ENCODE results near the gene MTX2. TPM values are rescaled to one million over a fixed set of nuclear protein-coding genes. Genes with fewer than 3 reads are reported as not detected.

The MTX2 gene
- total RNA-seq, 1 donor from 2014 or later = 27.7 TPM

DNA sequence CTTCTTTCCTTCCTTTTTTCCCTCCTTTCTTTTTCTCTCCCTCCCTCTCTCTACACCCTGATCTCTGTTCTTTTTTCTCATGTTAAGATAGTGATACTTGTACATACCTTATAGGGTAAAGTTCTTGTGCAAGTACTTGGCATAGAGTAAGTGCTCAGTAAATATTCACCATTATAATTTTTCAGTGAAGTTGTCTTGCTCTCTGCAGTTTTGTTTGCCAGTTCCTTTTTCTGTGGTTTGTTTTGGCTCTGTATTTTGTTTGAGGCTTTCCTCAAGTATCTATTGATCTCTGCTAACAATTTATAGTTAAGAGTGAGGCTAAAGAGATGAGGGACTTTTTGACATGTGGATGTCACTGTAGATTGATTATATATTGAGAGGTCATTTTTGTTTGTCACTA lies 48.0 kb downstream of the MTX2 start:
- Histone ChIP-seq H3K36me3 (ENCODE audit: control insufficient read depth in 3 of 3, insufficient read depth in 3 of 3, low read length in 3 of 3) (peaks cover 0 to 4% (median 0%) of the 10 kb centered on the region in 3 donors), H3K9me3 (ENCODE audit: control insufficient read depth in 3 of 3, low read length in 3 of 3) (no peaks in the 10 kb centered on the region), H3K9ac (ENCODE audit: low read depth in 1 of 3, low read length in 3 of 3) (no peak overlapping the region), H3K27me3 (ENCODE audit: control insufficient read depth in 3 of 3, insufficient read depth in 3 of 3, low read length in 3 of 3) (no peaks in the 10 kb centered on the region), H3K27ac (ENCODE audit: low read depth, low read length) (no peak overlapping the region), H3K4me1 (ENCODE audit: control insufficient read depth in 3 of 3, insufficient read depth in 3 of 3, low read length in 3 of 3) (no peaks in the 10 kb centered on the region), H3K4me3 (ENCODE audit: low read length in 3 of 3) (no peak overlapping the region)

DNA sequence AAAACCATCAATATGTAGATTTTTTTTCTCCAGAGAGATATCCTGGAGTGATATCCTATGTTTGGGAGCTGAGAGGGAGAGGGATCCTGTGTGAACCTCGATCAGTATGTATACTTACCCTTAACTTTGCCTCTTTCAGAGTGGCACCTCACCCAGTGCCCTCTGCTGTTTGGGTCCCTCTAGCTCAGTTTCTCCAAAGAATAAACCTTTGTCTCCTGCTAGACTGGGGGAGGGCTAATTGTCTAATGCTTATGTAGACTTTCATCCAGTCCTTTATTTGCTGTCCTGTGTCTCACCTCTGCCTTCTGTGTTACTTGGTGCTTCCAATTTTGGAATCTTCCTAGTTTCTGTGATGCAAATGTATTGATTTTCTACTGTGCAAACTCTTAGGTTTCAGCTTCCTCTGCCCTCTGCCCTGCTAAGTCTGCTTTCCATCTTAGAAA lies 48.4 kb downstream of the MTX2 start:
- H3K4me1 ChIP-seq (ENCODE audit: control insufficient read depth in 3 of 3, insufficient read depth in 3 of 3, low read length in 3 of 3) = no peaks in the 10 kb centered on the region
- no peak overlapping the region for H3K27ac ChIP-seq (ENCODE audit: low read depth, low read length)
- H3K27me3 ChIP-seq (ENCODE audit: control insufficient read depth in 3 of 3, insufficient read depth in 3 of 3, low read length in 3 of 3) = no peaks in the 10 kb centered on the region
- peaks cover 0 to 4% (median 0%) of the 10 kb centered on the region in 3 donors for H3K36me3 ChIP-seq (ENCODE audit: control insufficient read depth in 3 of 3, insufficient read depth in 3 of 3, low read length in 3 of 3)
- H3K9ac ChIP-seq (ENCODE audit: low read depth in 1 of 3, low read length in 3 of 3) = no peak overlapping the region
- H3K4me3 ChIP-seq (ENCODE audit: low read length in 3 of 3) = no peak overlapping the region
- no peaks in the 10 kb centered on the region for H3K9me3 ChIP-seq (ENCODE audit: control insufficient read depth in 3 of 3, low read length in 3 of 3)

GRCh38 chr2:176321916-176322315 lies 52.7 kb downstream of the MTX2 start:
- Histone ChIP-seq H3K4me1 (ENCODE audit: control insufficient read depth in 3 of 3, insufficient read depth in 3 of 3, low read length in 3 of 3) (no peaks in the 10 kb centered on the region), H3K36me3 (ENCODE audit: control insufficient read depth in 3 of 3, insufficient read depth in 3 of 3, low read length in 3 of 3) (peaks cover 0 to 4% (median 0%) of the 10 kb centered on the region in 3 donors), H3K27me3 (ENCODE audit: control insufficient read depth in 3 of 3, insufficient read depth in 3 of 3, low read length in 3 of 3) (no peaks in the 10 kb centered on the region), H3K9me3 (ENCODE audit: control insufficient read depth in 3 of 3, low read length in 3 of 3) (no peaks in the 10 kb centered on the region), H3K27ac (ENCODE audit: low read depth, low read length) (no peak overlapping the region), H3K4me3 (ENCODE audit: low read length in 3 of 3) (no peak overlapping the region), H3K9ac (ENCODE audit: low read depth in 1 of 3, low read length in 3 of 3) (no peak overlapping the region)

DNA sequence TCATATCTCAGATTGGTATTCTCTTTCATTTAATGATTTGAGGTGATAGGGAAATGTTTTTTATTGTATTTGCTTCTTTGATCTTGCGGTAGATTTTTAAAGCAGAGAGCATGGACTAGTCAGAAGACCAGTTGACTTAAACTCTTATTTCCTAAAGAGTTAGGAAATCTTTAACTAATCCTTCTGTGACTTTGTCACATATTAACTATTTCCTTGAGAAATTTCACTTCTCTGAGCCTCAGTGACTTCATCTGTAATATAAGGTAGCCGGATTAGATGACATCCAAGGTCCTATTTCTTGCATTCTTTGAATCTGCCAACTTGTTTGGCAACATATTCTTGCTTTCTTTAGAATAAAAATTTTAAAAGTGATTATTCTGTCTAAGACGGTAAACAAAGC lies 55.6 kb downstream of the MTX2 start:
- H3K4me3 ChIP-seq (ENCODE audit: low read length in 3 of 3) = no peak overlapping the region
- no peak overlapping the region for H3K27ac ChIP-seq (ENCODE audit: low read depth, low read length)
- H3K36me3 ChIP-seq (ENCODE audit: control insufficient read depth in 3 of 3, insufficient read depth in 3 of 3, low read length in 3 of 3) = no peaks in the 10 kb centered on the region
- H3K9ac ChIP-seq (ENCODE audit: low read depth in 1 of 3, low read length in 3 of 3) = no peak overlapping the region
- H3K9me3 ChIP-seq (ENCODE audit: control insufficient read depth in 3 of 3, low read length in 3 of 3) = no peaks in the 10 kb centered on the region
- H3K4me1 ChIP-seq (ENCODE audit: control insufficient read depth in 3 of 3, insufficient read depth in 3 of 3, low read length in 3 of 3) = no peaks in the 10 kb centered on the region
- H3K27me3 ChIP-seq (ENCODE audit: control insufficient read depth in 3 of 3, insufficient read depth in 3 of 3, low read length in 3 of 3) = no peaks in the 10 kb centered on the region

DNA sequence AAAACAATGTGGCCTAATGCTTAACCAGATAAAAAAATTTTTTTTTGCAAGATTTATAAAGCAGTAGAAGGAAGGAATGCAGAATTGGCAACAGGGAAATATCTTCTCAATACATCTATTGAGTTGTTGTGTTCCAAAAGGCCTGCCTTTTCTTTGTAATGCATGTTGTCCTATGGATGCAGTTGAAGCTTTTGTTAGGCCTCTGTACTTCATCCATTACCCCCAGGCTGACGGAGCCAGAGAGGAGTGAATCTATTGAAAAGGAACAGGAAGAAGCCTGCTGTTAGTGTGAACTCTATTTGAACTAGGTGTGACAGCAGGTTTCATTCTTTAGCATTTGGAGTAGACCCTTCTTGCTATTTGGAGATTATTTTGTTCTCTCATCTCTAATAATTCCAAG lies 56.5 kb downstream of the MTX2 start:
- Histone ChIP-seq H3K9me3 (ENCODE audit: control insufficient read depth in 3 of 3, low read length in 3 of 3) (no peaks in the 10 kb centered on the region), H3K9ac (ENCODE audit: low read depth in 1 of 3, low read length in 3 of 3) (no peak overlapping the region), H3K27me3 (ENCODE audit: control insufficient read depth in 3 of 3, insufficient read depth in 3 of 3, low read length in 3 of 3) (no peaks in the 10 kb centered on the region), H3K4me1 (ENCODE audit: control insufficient read depth in 3 of 3, insufficient read depth in 3 of 3, low read length in 3 of 3) (no peaks in the 10 kb centered on the region), H3K4me3 (ENCODE audit: low read length in 3 of 3) (no peak overlapping the region), H3K36me3 (ENCODE audit: control insufficient read depth in 3 of 3, insufficient read depth in 3 of 3, low read length in 3 of 3) (no peaks in the 10 kb centered on the region), H3K27ac (ENCODE audit: low read depth, low read length) (no peak overlapping the region)

GRCh38 chr2:176328149-176328548 lies 58.9 kb downstream of the MTX2 start:
- no peaks in the 10 kb centered on the region for H3K9me3 ChIP-seq (ENCODE audit: control insufficient read depth in 3 of 3, low read length in 3 of 3)
- H3K9ac ChIP-seq (ENCODE audit: low read depth in 1 of 3, low read length in 3 of 3) = no peak overlapping the region

GRCh38 chr2:176330612-176331011 lies 61.4 kb downstream of the MTX2 start:
- Histone ChIP-seq H3K27ac (ENCODE audit: low read depth, low read length) (no peak overlapping the region), H3K4me3 (ENCODE audit: low read length in 3 of 3) (no peak overlapping the region), H3K9me3 (ENCODE audit: control insufficient read depth in 3 of 3, low read length in 3 of 3) (no peaks in the 10 kb centered on the region), H3K27me3 (ENCODE audit: control insufficient read depth in 3 of 3, insufficient read depth in 3 of 3, low read length in 3 of 3) (no peaks in the 10 kb centered on the region), H3K4me1 (ENCODE audit: control insufficient read depth in 3 of 3, insufficient read depth in 3 of 3, low read length in 3 of 3) (no peaks in the 10 kb centered on the region), H3K36me3 (ENCODE audit: control insufficient read depth in 3 of 3, insufficient read depth in 3 of 3, low read length in 3 of 3) (peaks cover 0 to 7% (median 0%) of the 10 kb centered on the region in 3 donors), H3K9ac (ENCODE audit: low read depth in 1 of 3, low read length in 3 of 3) (no peak overlapping the region)

More at GRCh38 chr2:176328149-176328548, 58.9 kb downstream of the MTX2 start:
- Histone ChIP-seq H3K4me3 (ENCODE audit: low read length in 3 of 3) (no peak overlapping the region), H3K27me3 (ENCODE audit: control insufficient read depth in 3 of 3, insufficient read depth in 3 of 3, low read length in 3 of 3) (no peaks in the 10 kb centered on the region), H3K4me1 (ENCODE audit: control insufficient read depth in 3 of 3, insufficient read depth in 3 of 3, low read length in 3 of 3) (no peaks in the 10 kb centered on the region), H3K27ac (ENCODE audit: low read depth, low read length) (no peak overlapping the region), H3K36me3 (ENCODE audit: control insufficient read depth in 3 of 3, insufficient read depth in 3 of 3, low read length in 3 of 3) (no peaks in the 10 kb centered on the region)

- peaks cover 0 to 7% (median 0%) of the 10 kb centered on the region in 3 donors for H3K36me3 ChIP-seq (ENCODE audit: control insufficient read depth in 3 of 3, insufficient read depth in 3 of 3, low read length in 3 of 3)
- no peaks in the 10 kb centered on the region for H3K9me3 ChIP-seq (ENCODE audit: control insufficient read depth in 3 of 3, low read length in 3 of 3)
- no peaks in the 10 kb centered on the region for H3K4me1 ChIP-seq (ENCODE audit: control insufficient read depth in 3 of 3, insufficient read depth in 3 of 3, low read length in 3 of 3)
- H3K27ac ChIP-seq (ENCODE audit: low read depth, low read length) = no peak overlapping the region
- no peak overlapping the region for H3K4me3 ChIP-seq (ENCODE audit: low read length in 3 of 3)
- H3K27me3 ChIP-seq (ENCODE audit: control insufficient read depth in 3 of 3, insufficient read depth in 3 of 3, low read length in 3 of 3) = no peaks in the 10 kb centered on the region
- no peak overlapping the region for H3K9ac ChIP-seq (ENCODE audit: low read depth in 1 of 3, low read length in 3 of 3)
Measured at GRCh38 chr2:176331646-176332045, 62.4 kb downstream of the MTX2 start.

- H3K27me3 ChIP-seq (ENCODE audit: control insufficient read depth in 3 of 3, insufficient read depth in 3 of 3, low read length in 3 of 3) = no peaks in the 10 kb centered on the region
- H3K9ac ChIP-seq (ENCODE audit: low read depth in 1 of 3, low read length in 3 of 3) = no peak overlapping the region
- H3K4me1 ChIP-seq (ENCODE audit: control insufficient read depth in 3 of 3, insufficient read depth in 3 of 3, low read length in 3 of 3) = no peaks in the 10 kb centered on the region
- no peaks in the 10 kb centered on the region for H3K9me3 ChIP-seq (ENCODE audit: control insufficient read depth in 3 of 3, low read length in 3 of 3)
- no peak overlapping the region for H3K27ac ChIP-seq (ENCODE audit: low read depth, low read length)
- H3K36me3 ChIP-seq (ENCODE audit: control insufficient read depth in 3 of 3, insufficient read depth in 3 of 3, low read length in 3 of 3) = peaks cover 6 to 22% (median 11%) of the 10 kb centered on the region in 3 donors
- H3K4me3 ChIP-seq (ENCODE audit: low read length in 3 of 3) = no peak overlapping the region
Measured at GRCh38 chr2:176334729-176335128, 65.5 kb downstream of the MTX2 start.

GRCh38 chr2:176338395-176338794 lies 69.2 kb downstream of the MTX2 start:
- no peaks in the 10 kb centered on the region for H3K9me3 ChIP-seq (ENCODE audit: control insufficient read depth in 3 of 3, low read length in 3 of 3)
- H3K4me3 ChIP-seq (ENCODE audit: low read length in 3 of 3) = no peak overlapping the region
- H3K36me3 ChIP-seq (ENCODE audit: control insufficient read depth in 3 of 3, insufficient read depth in 3 of 3, low read length in 3 of 3) = peaks cover 6 to 22% (median 11%) of the 10 kb centered on the region in 3 donors
- no peaks in the 10 kb centered on the region for H3K27me3 ChIP-seq (ENCODE audit: control insufficient read depth in 3 of 3, insufficient read depth in 3 of 3, low read length in 3 of 3)
- no peak overlapping the region for H3K27ac ChIP-seq (ENCODE audit: low read depth, low read length)
- no peaks in the 10 kb centered on the region for H3K4me1 ChIP-seq (ENCODE audit: control insufficient read depth in 3 of 3, insufficient read depth in 3 of 3, low read length in 3 of 3)
- no peak overlapping the region for H3K9ac ChIP-seq (ENCODE audit: low read depth in 1 of 3, low read length in 3 of 3)

- Histone ChIP-seq H3K36me3 (ENCODE audit: control insufficient read depth in 3 of 3, insufficient read depth in 3 of 3, low read length in 3 of 3) (peaks cover 6 to 17% (median 11%) of the 10 kb centered on the region in 3 donors), H3K9me3 (ENCODE audit: control insufficient read depth in 3 of 3, low read length in 3 of 3) (no peaks in the 10 kb centered on the region), H3K4me3 (ENCODE audit: low read length in 3 of 3) (no peak overlapping the region), H3K27me3 (ENCODE audit: control insufficient read depth in 3 of 3, insufficient read depth in 3 of 3, low read length in 3 of 3) (no peaks in the 10 kb centered on the region), H3K27ac (ENCODE audit: low read depth, low read length) (no peak overlapping the region), H3K4me1 (ENCODE audit: control insufficient read depth in 3 of 3, insufficient read depth in 3 of 3, low read length in 3 of 3) (no peaks in the 10 kb centered on the region), H3K9ac (ENCODE audit: low read depth in 1 of 3, low read length in 3 of 3) (no peak overlapping the region)
Measured at GRCh38 chr2:176339208-176339607, 70.0 kb downstream of the MTX2 start.

Measured in skeletal muscle tissue (tissue), 4 donors.